ENCODE data around the gene RPS6KA2. TPM values are rescaled to one million over a fixed set of nuclear protein-coding genes. Genes with fewer than 3 reads are reported as not detected.

The RPS6KA2 gene
- total RNA-seq, 1 experiment from 2014 or later, result 18.5 TPM

DNA sequence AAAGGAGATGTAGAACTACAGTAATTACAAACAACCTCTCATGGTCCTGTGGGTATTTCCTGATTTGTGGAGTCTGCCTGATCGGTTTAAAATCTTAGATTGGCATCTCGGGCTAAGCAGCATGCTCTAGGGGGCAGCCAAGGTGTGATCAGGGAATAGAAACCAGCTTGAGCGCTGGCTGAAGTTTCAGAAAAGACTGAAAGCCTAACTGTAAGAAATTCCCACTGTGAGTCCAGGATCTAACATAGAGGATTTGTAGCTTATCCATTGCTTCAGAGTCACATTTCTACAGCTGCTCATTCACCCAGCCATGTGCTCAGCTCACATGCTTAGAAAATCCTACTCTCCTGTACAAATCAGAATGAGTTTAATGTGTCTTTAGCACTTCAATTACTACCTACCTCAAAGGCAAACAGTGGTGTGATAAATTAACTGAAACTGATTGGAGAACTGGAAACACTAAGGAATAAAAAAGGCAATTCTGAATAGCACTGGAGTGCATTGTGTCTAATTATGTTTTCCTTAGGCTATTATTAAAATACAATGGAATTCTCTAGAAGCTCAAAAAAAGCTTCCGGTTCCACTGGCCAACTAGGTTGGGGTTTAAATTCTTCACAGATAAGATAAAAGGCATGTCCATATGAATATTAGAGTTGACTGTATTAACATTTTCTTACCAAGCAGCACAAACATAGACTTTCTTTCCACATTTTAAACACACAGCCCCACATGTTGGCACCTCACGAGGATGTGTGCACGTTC is 170.5 kb downstream of the RPS6KA2 start:
- no peak overlapping the region for H3K4me3 ChIP-seq
- no peak overlapping the region for H3K4me2 ChIP-seq
- no peaks in the 10 kb centered on the region for H3K9me3 ChIP-seq (ENCODE audit: insufficient read depth, low read depth)
- no peak overlapping the region for H2AFZ ChIP-seq
- no peak for DNase-seq
- no peaks in the 10 kb centered on the region for H4K20me1 ChIP-seq (ENCODE audit: insufficient read depth)
- H3K36me3 ChIP-seq (ENCODE audit: low read depth), result no peaks in the 10 kb centered on the region
- no peaks in the 10 kb centered on the region for H3K27me3 ChIP-seq (ENCODE audit: insufficient read depth, low read depth)
- H3F3A ChIP-seq (ENCODE audit: insufficient read depth, low read depth), result peaks cover 10% of the 10 kb centered on the region; the same call in 1 of the 2 replicates
- TF ChIP-seq EZH2 (IDR thresholded peaks at IDR 0.05; ENCODE audit: low read depth), result no peak
- TF ChIP-seq, protein P1, sequence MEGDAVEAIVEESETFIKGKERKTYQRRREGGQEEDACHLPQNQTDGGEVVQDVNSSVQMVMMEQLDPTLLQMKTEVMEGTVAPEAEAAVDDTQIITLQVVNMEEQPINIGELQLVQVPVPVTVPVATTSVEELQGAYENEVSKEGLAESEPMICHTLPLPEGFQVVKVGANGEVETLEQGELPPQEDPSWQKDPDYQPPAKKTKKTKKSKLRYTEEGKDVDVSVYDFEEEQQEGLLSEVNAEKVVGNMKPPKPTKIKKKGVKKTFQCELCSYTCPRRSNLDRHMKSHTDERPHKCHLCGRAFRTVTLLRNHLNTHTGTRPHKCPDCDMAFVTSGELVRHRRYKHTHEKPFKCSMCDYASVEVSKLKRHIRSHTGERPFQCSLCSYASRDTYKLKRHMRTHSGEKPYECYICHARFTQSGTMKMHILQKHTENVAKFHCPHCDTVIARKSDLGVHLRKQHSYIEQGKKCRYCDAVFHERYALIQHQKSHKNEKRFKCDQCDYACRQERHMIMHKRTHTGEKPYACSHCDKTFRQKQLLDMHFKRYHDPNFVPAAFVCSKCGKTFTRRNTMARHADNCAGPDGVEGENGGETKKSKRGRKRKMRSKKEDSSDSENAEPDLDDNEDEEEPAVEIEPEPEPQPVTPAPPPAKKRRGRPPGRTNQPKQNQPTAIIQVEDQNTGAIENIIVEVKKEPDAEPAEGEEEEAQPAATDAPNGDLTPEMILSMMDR (conservative IDR thresholded peaks at IDR 0.05), result no peak; the same call in 1 of the 2 replicates
- no peaks in the 10 kb centered on the region for H3K79me2 ChIP-seq (ENCODE audit: low read depth)
- no peak overlapping the region for H3K27ac ChIP-seq
- intact Hi-C loops (cut with micrococcal nuclease; ENCODE audit: unreplicated experiment), result no loop called here
- POLR2A ChIA-PET (ENCODE audit: unreplicated experiment), result no interaction called here
- no peaks in the 10 kb centered on the region for H3K9me2 ChIP-seq (ENCODE audit: insufficient read depth)
- peaks cover 14% of the 10 kb centered on the region for H3K4me1 ChIP-seq (replicated peaks; ENCODE audit: insufficient read depth)
- BruUV-seq (replicated peaks), result no TSS peak
- CTCF ChIA-PET, result no interaction called here

DNA sequence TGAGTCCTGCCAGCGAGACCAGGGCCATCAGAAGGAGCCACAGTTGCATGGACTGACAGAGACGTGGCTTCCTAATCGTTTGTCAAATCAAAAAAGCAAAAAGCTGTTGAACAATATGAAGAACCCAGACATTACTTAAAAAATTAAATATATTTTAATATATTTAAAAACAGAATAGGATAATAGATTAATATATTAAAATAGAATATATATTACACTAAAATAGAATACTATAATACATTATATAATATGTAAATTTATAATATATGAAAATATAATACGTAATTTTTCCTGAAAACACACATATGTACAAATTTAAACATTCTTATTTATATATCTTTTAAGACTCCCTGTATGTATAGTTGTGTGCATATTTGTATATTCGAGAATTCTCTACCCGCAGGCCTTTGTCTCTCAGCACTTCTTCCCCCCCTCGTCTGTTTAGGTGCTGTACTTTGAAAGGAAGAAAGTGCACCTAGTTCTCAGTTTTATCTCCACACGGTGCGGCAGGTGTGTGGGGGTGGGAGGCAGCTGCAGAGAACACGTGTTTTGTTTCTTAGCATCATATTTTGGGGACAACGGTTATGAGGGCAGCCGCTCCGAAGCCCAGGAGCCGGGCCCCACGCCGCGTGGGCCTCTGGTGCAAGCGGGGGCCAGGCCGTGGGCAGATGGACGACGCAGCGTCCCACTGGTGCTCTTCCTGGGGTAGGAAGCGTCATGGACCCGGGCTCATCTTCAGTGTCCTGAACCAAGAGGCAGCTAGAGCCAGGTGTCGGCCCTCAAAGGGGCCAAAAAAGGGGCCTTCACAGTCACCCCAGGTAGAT is 172.1 kb downstream of the RPS6KA2 start:
- CTCF ChIA-PET, result no interaction called here
- POLR2A ChIA-PET (ENCODE audit: unreplicated experiment), result no interaction called here
- Histone ChIP-seq H3K36me3 (ENCODE audit: low read depth) (no peaks in the 10 kb centered on the region), H3K4me1 (replicated peaks; ENCODE audit: insufficient read depth) (no peaks in the 10 kb centered on the region), H4K20me1 (ENCODE audit: insufficient read depth) (no peaks in the 10 kb centered on the region), H3K9me3 (ENCODE audit: insufficient read depth, low read depth) (no peaks in the 10 kb centered on the region), H3K27ac (no peak overlapping the region), H2AFZ (no peak overlapping the region), H3K4me3 (no peak overlapping the region), H3F3A (ENCODE audit: insufficient read depth, low read depth) (no peaks in the 10 kb centered on the region; the same call in 1 of the 2 replicates), H3K27me3 (ENCODE audit: insufficient read depth, low read depth) (no peaks in the 10 kb centered on the region), H3K79me2 (ENCODE audit: low read depth) (no peaks in the 10 kb centered on the region), H3K9me2 (ENCODE audit: insufficient read depth) (no peaks in the 10 kb centered on the region), H3K4me2 (no peak overlapping the region)
- no peak for DNase-seq
- intact Hi-C loops (cut with micrococcal nuclease; ENCODE audit: unreplicated experiment), result no loop called here
- BruUV-seq (replicated peaks), result no TSS peak
- no peak for TF ChIP-seq EZH2 (IDR thresholded peaks at IDR 0.05; ENCODE audit: low read depth)
- TF ChIP-seq, protein P1 (conservative IDR thresholded peaks at IDR 0.05), result no peak

DNA sequence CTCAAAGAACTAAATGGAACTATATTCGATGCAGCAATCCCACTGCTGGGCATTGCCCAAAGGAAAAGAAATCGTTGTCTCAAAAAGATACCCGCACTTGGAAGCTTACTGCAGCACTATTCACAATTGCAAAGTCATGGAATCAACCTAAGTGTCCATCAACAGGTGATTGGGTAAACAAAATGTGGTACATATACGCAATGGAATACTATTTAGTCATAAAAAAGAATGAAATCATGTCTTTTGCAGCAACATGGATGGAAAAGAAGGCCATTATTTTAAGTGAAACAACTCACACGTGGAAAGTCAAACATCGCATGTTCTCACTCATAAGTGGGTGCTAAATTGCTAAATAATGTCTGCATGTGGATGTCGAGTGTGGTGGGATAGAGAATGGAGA is 173.4 kb downstream of the RPS6KA2 start:
- Histone ChIP-seq H3F3A (ENCODE audit: insufficient read depth, low read depth) (no peaks in the 10 kb centered on the region), H3K79me2 (ENCODE audit: low read depth) (no peaks in the 10 kb centered on the region), H3K27me3 (ENCODE audit: insufficient read depth, low read depth) (no peaks in the 10 kb centered on the region), H3K27ac (no peak overlapping the region), H3K36me3 (ENCODE audit: low read depth) (no peaks in the 10 kb centered on the region), H3K4me1 (replicated peaks; ENCODE audit: insufficient read depth) (no peaks in the 10 kb centered on the region), H3K9me3 (ENCODE audit: insufficient read depth, low read depth) (no peaks in the 10 kb centered on the region), H2AFZ (no peak overlapping the region), H3K9me2 (ENCODE audit: insufficient read depth) (no peaks in the 10 kb centered on the region), H3K4me3 (no peak overlapping the region), H3K4me2 (no peak overlapping the region), H4K20me1 (ENCODE audit: insufficient read depth) (no peaks in the 10 kb centered on the region)
- DNase-seq, result no peak
- CTCF ChIA-PET, result no interaction called here
- POLR2A ChIA-PET (ENCODE audit: unreplicated experiment), result no interaction called here
- intact Hi-C loops (cut with micrococcal nuclease; ENCODE audit: unreplicated experiment), result no loop called here
- no TSS peak for BruUV-seq (replicated peaks)
- no peak for TF ChIP-seq EZH2 (IDR thresholded peaks at IDR 0.05; ENCODE audit: low read depth)
- TF ChIP-seq, protein P1 (conservative IDR thresholded peaks at IDR 0.05), result no peak
